ENCODE results near the gene SIRT3.

SIRT3 gene

GRCh38 chr11:213111-213510, 23.0 kb downstream of the SIRT3 start:
- Histone ChIP-seq H3K27ac (ENCODE audit: low read depth, low read length, severe bottlenecking) (no peak overlapping the region), H3K36me3 (ENCODE audit: control insufficient read depth, insufficient read depth, low read length) (peaks cover 72% of the 10 kb centered on the region), H3K4me3 (ENCODE audit: extremely low read depth, insufficient read depth, low read length, poor library complexity, severe bottlenecking) (no peak overlapping the region), H3K9me3 (ENCODE audit: control insufficient read depth, low read length) (no peaks in the 10 kb centered on the region), H3K4me1 (ENCODE audit: control insufficient read depth, insufficient read depth, low read length, poor library complexity, severe bottlenecking) (peaks cover 21% of the 10 kb centered on the region)
- 92 to 94% methylated on average over 3 of the region's 4 CpGs for WGBS, 2 experiments (ENCODE audit: insufficient coverage in 2 of 2)

GRCh38 chr11:212150-213100, 23.7 kb downstream of the SIRT3 start:
- H3K4me3 ChIP-seq (ENCODE audit: extremely low read depth, insufficient read depth, low read length, poor library complexity, severe bottlenecking): no peak overlapping the region
- peaks cover 72% of the 10 kb centered on the region for H3K36me3 ChIP-seq (ENCODE audit: control insufficient read depth, insufficient read depth, low read length)
- H3K9me3 ChIP-seq (ENCODE audit: control insufficient read depth, low read length): no peaks in the 10 kb centered on the region
- WGBS, 2 experiments (ENCODE audit: insufficient coverage in 2 of 2): 98% methylated on average over 6 to 13 of the region's 17 CpGs
- H3K27ac ChIP-seq (ENCODE audit: low read depth, low read length, severe bottlenecking): no peak overlapping the region
- peaks cover 21% of the 10 kb centered on the region for H3K4me1 ChIP-seq (ENCODE audit: control insufficient read depth, insufficient read depth, low read length, poor library complexity, severe bottlenecking)

GRCh38 chr11:211741-212140, 24.4 kb downstream of the SIRT3 start:
- peaks cover 21% of the 10 kb centered on the region for H3K4me1 ChIP-seq (ENCODE audit: control insufficient read depth, insufficient read depth, low read length, poor library complexity, severe bottlenecking)
- no peak overlapping the region for H3K27ac ChIP-seq (ENCODE audit: low read depth, low read length, severe bottlenecking)
- H3K9me3 ChIP-seq (ENCODE audit: control insufficient read depth, low read length): no peaks in the 10 kb centered on the region
- H3K36me3 ChIP-seq (ENCODE audit: control insufficient read depth, insufficient read depth, low read length): peaks cover 72% of the 10 kb centered on the region
- 89 to 91% methylated on average over 8 of the region's 9 CpGs for WGBS, 2 experiments (ENCODE audit: insufficient coverage in 2 of 2)
- no peak overlapping the region for H3K4me3 ChIP-seq (ENCODE audit: extremely low read depth, insufficient read depth, low read length, poor library complexity, severe bottlenecking)

GRCh38 chr11:211295-211694, 24.8 kb downstream of the SIRT3 start:
- no peak overlapping the region for H3K4me3 ChIP-seq (ENCODE audit: extremely low read depth, insufficient read depth, low read length, poor library complexity, severe bottlenecking)
- H3K27ac ChIP-seq (ENCODE audit: low read depth, low read length, severe bottlenecking): no peak overlapping the region
- H3K4me1 ChIP-seq (ENCODE audit: control insufficient read depth, insufficient read depth, low read length, poor library complexity, severe bottlenecking): peaks cover 22% of the 10 kb centered on the region
- WGBS, 2 experiments (ENCODE audit: insufficient coverage in 2 of 2): 88 to 94% methylated on average over 2 of the region's 5 CpGs
- H3K36me3 ChIP-seq (ENCODE audit: control insufficient read depth, insufficient read depth, low read length): peaks cover 69% of the 10 kb centered on the region
- H3K9me3 ChIP-seq (ENCODE audit: control insufficient read depth, low read length): no peaks in the 10 kb centered on the region

- H3K36me3 ChIP-seq (ENCODE audit: control insufficient read depth, insufficient read depth, low read length): peaks cover 70% of the 10 kb centered on the region
- 94 to 100% methylated on average over 5 of the region's 5 CpGs for WGBS, 2 experiments (ENCODE audit: insufficient coverage in 2 of 2)
- no peak overlapping the region for H3K4me3 ChIP-seq (ENCODE audit: extremely low read depth, insufficient read depth, low read length, poor library complexity, severe bottlenecking)
- peak overlapping the region; percentile 92 for H3K27ac ChIP-seq (ENCODE audit: low read depth, low read length, severe bottlenecking)
- H3K4me1 ChIP-seq (ENCODE audit: control insufficient read depth, insufficient read depth, low read length, poor library complexity, severe bottlenecking): peaks cover 27% of the 10 kb centered on the region
- H3K9me3 ChIP-seq (ENCODE audit: control insufficient read depth, low read length): no peaks in the 10 kb centered on the region
These were observed 25.4 kb downstream of the SIRT3 start for GRCh38 chr11:210803-211180.

GRCh38 chr11:210122-210802, 25.9 kb downstream of the SIRT3 start:
- Histone ChIP-seq H3K4me3 (ENCODE audit: extremely low read depth, insufficient read depth, low read length, poor library complexity, severe bottlenecking) (peak overlapping the region; percentile 92), H3K9me3 (ENCODE audit: control insufficient read depth, low read length) (no peaks in the 10 kb centered on the region), H3K4me1 (ENCODE audit: control insufficient read depth, insufficient read depth, low read length, poor library complexity, severe bottlenecking) (peaks cover 29% of the 10 kb centered on the region), H3K27ac (ENCODE audit: low read depth, low read length, severe bottlenecking) (peak overlapping the region; percentile 92), H3K36me3 (ENCODE audit: control insufficient read depth, insufficient read depth, low read length) (peaks cover 70% of the 10 kb centered on the region)
- 90 to 95% methylated on average over 7 to 9 of the region's 9 CpGs for WGBS, 2 experiments (ENCODE audit: insufficient coverage in 2 of 2)

GRCh38 chr11:209275-210121, 26.6 kb downstream of the SIRT3 start:
- H3K4me1 ChIP-seq (ENCODE audit: control insufficient read depth, insufficient read depth, low read length, poor library complexity, severe bottlenecking): peaks cover 29% of the 10 kb centered on the region
- no peaks in the 10 kb centered on the region for H3K9me3 ChIP-seq (ENCODE audit: control insufficient read depth, low read length)
- WGBS, 2 experiments (ENCODE audit: insufficient coverage in 2 of 2): 69 to 78% methylated on average over 26 to 29 of the region's 29 CpGs
- H3K36me3 ChIP-seq (ENCODE audit: control insufficient read depth, insufficient read depth, low read length): peaks cover 70% of the 10 kb centered on the region
- H3K4me3 ChIP-seq (ENCODE audit: extremely low read depth, insufficient read depth, low read length, poor library complexity, severe bottlenecking): peak overlapping the region; percentile 92
- peak overlapping the region; percentile 97 for H3K27ac ChIP-seq (ENCODE audit: low read depth, low read length, severe bottlenecking)

GRCh38 chr11:208917-209260, 27.3 kb downstream of the SIRT3 start:
- Histone ChIP-seq H3K4me3 (ENCODE audit: extremely low read depth, insufficient read depth, low read length, poor library complexity, severe bottlenecking) (peak overlapping the region; percentile 92), H3K36me3 (ENCODE audit: control insufficient read depth, insufficient read depth, low read length) (peaks cover 70% of the 10 kb centered on the region), H3K27ac (ENCODE audit: low read depth, low read length, severe bottlenecking) (peak overlapping the region; percentile 97), H3K4me1 (ENCODE audit: control insufficient read depth, insufficient read depth, low read length, poor library complexity, severe bottlenecking) (peaks cover 29% of the 10 kb centered on the region), H3K9me3 (ENCODE audit: control insufficient read depth, low read length) (no peaks in the 10 kb centered on the region)
- WGBS, 2 experiments (ENCODE audit: insufficient coverage in 2 of 2): 0 to 1% methylated on average over 13 to 23 of the region's 26 CpGs

- Histone ChIP-seq H3K9me3 (ENCODE audit: control insufficient read depth, low read length) (no peaks in the 10 kb centered on the region), H3K36me3 (ENCODE audit: control insufficient read depth, insufficient read depth, low read length) (peaks cover 69% of the 10 kb centered on the region), H3K4me1 (ENCODE audit: control insufficient read depth, insufficient read depth, low read length, poor library complexity, severe bottlenecking) (peaks cover 29% of the 10 kb centered on the region), H3K27ac (ENCODE audit: low read depth, low read length, severe bottlenecking) (peak overlapping the region; percentile 97), H3K4me3 (ENCODE audit: extremely low read depth, insufficient read depth, low read length, poor library complexity, severe bottlenecking) (peak overlapping the region; percentile 92)
- WGBS, 2 experiments (ENCODE audit: insufficient coverage in 2 of 2): 0 to 1% methylated on average over 39 to 50 of the region's 57 CpGs
These were observed 27.8 kb downstream of the SIRT3 start for GRCh38 chr11:208181-208916.

- WGBS, 2 experiments (ENCODE audit: insufficient coverage in 2 of 2): 0 to 1% methylated on average over 25 to 27 of the region's 27 CpGs
- peak overlapping the region; percentile 97 for H3K27ac ChIP-seq (ENCODE audit: low read depth, low read length, severe bottlenecking)
- H3K9me3 ChIP-seq (ENCODE audit: control insufficient read depth, low read length): no peaks in the 10 kb centered on the region
- peaks cover 69% of the 10 kb centered on the region for H3K36me3 ChIP-seq (ENCODE audit: control insufficient read depth, insufficient read depth, low read length)
- peak overlapping the region; percentile 92 for H3K4me3 ChIP-seq (ENCODE audit: extremely low read depth, insufficient read depth, low read length, poor library complexity, severe bottlenecking)
- H3K4me1 ChIP-seq (ENCODE audit: control insufficient read depth, insufficient read depth, low read length, poor library complexity, severe bottlenecking): peaks cover 27% of the 10 kb centered on the region
These were observed 28.3 kb downstream of the SIRT3 start for GRCh38 chr11:207863-208180.
